B cell (primary cell): ENCODE results near the gene ZNF687. TPM values are rescaled to one million over a fixed set of nuclear protein-coding genes. Genes with fewer than 3 reads are reported as not detected.

Experiments used
- ATAC-seq: fragments of 200-7000 bp; cut with Tn5 transposase; one replicate; pipeline ENCODE4 v1.10.0; 2021; ENCODE audit warnings: low read depth, mild to moderate bottlenecking, moderate number of reproducible peaks, moderate library complexity
- CTCF ChIA-PET: fragments of 350-600 bp; sonication (Branson Sonifier 250); formaldehyde crosslinking; loops from one replicate; lab custom pipeline; 2021; ENCODE audit warnings: antibody characterized with exemption, inconsistent platforms; lab: Charles Lee
- POLR2A ChIA-PET: fragments of 350-600 bp; sonication (Branson Sonifier 250); formaldehyde crosslinking; loops from one replicate; lab custom pipeline; 2021; ENCODE audit warnings: antibody characterized with exemption; lab: Charles Lee
- DNase-seq: peaks from one replicate; pipeline ENCODE4 v3.0.0; 2013
- H2AFZ ChIP-seq: 2 replicates; pipeline ENCODE4 v1.6.1; 2012; ENCODE audit warnings: mild to moderate bottlenecking, low read depth, low read length; ENCODE audit not compliant: insufficient read depth, poor library complexity, severe bottlenecking
- H3K27ac ChIP-seq, 2 donors: 1 replicate in 1 of 2; 2 replicates in 1 of 2; pipeline ENCODE4 v1.5.1; 2012 to 2013; ENCODE audit warnings: low read length in 2 of 2, mild to moderate bottlenecking in 2 of 2, moderate library complexity in 1 of 2
- H3K27me3 ChIP-seq, 4 experiments: fragments of 200-600 bp in 1 of 4; sonication (generic) in 1 of 4; replicated peaks in 1 of 4; 1 replicate in 2 of 4; 2 replicates in 2 of 4; pipeline versions ENCODE4 v1.6.1 to v1.7.0; 2013 to 2016; ENCODE audit warnings: low read length in 3 of 4, mild to moderate bottlenecking in 2 of 4, mixed read lengths in 1 of 4, moderate library complexity in 1 of 4; ENCODE audit not compliant: insufficient read depth in 4 of 4, control insufficient read depth in 3 of 4; ENCODE audit errors: control extremely low read depth in 1 of 4
- H3K36me3 ChIP-seq, 2 experiments: replicated peaks in 1 of 2; 1 replicate in 1 of 2; 2 replicates in 1 of 2; pipeline versions ENCODE4 v1.6.1 to v1.7.1; 2013; ENCODE audit warnings: low read length in 1 of 2; ENCODE audit not compliant: insufficient read depth in 2 of 2, control insufficient read depth in 1 of 2; ENCODE audit errors: control extremely low read depth in 1 of 2, extremely low read depth in 1 of 2
- H3K4me1 ChIP-seq, 2 donors: fragments of 200-600 bp in 1 of 2; sonication (generic) in 1 of 2; 1 replicate in 1 of 2; 2 replicates in 1 of 2; pipeline versions ENCODE4 v1.5.1 to v1.6.1; 2013 to 2017; ENCODE audit warnings: low read length in 2 of 2; ENCODE audit not compliant: control insufficient read depth in 2 of 2, insufficient read depth in 2 of 2
- H3K4me2 ChIP-seq: replicated peaks from 2 replicates; pipeline ENCODE3; 2012; ENCODE audit warnings: mild to moderate bottlenecking, low read depth, low read length; ENCODE audit not compliant: poor library complexity, severe bottlenecking
- H3K4me3 ChIP-seq, 5 experiments: fragments of 200-600 bp in 1 of 5; sonication (generic) in 1 of 5; 1 replicate in 3 of 5; 2 replicates in 2 of 5; pipeline versions ENCODE4 v1.5.1 to v1.7.0; 2011 to 2016; ENCODE audit warnings: low read length in 4 of 5, mild to moderate bottlenecking in 4 of 5, low read depth in 2 of 5, control low read depth in 1 of 5, moderate library complexity in 1 of 5; ENCODE audit not compliant: insufficient read depth in 1 of 5; ENCODE audit errors: control extremely low read depth in 1 of 5, extremely low read depth in 1 of 5
- H3K79me2 ChIP-seq: fragments of 200-600 bp; sonication (generic); one replicate; pipeline ENCODE4 v1.6.0; 2016; ENCODE audit warnings: low read length; ENCODE audit not compliant: control insufficient read depth, insufficient read depth
- H3K9ac ChIP-seq: fragments of 200-600 bp; sonication (generic); 2 replicates; pipeline ENCODE4 v1.6.1; 2017; ENCODE audit warnings: mild to moderate bottlenecking, low read length, moderate library complexity
- H3K9me3 ChIP-seq, 3 donors: one replicate each; pipeline versions ENCODE4 v1.6.1 to v1.7.1; 2013; ENCODE audit warnings: low read length in 2 of 3; ENCODE audit not compliant: control insufficient read depth in 2 of 3, insufficient read depth in 1 of 3; ENCODE audit errors: control extremely low read depth in 1 of 3
- H4K20me1 ChIP-seq: 2 replicates; pipeline ENCODE4 v1.6.0; 2012; ENCODE audit warnings: mild to moderate bottlenecking, low read length; ENCODE audit not compliant: insufficient read depth, control insufficient read depth, poor library complexity, severe bottlenecking
- H3K27ac Mint-ChIP-seq: one replicate; pipeline ENCODE4 v1.8.0; 2021; ENCODE audit warnings: mixed read lengths
- H3K27me3 Mint-ChIP-seq: one replicate; pipeline ENCODE4 v1.8.0; 2021; ENCODE audit warnings: mixed read lengths
- H3K4me1 Mint-ChIP-seq: one replicate; pipeline ENCODE4 v1.8.0; 2021; ENCODE audit warnings: mixed read lengths
- H3K4me3 Mint-ChIP-seq: one replicate; pipeline ENCODE4 v1.8.0; 2021; ENCODE audit warnings: mixed read lengths
- H3K9me3 Mint-ChIP-seq: one replicate; pipeline ENCODE4 v1.8.0; 2022; ENCODE audit warnings: mixed read lengths; ENCODE audit not compliant: insufficient read depth
- EZH2 ChIP-seq: IDR thresholded peaks from 2 replicates; pipeline ENCODE4 v1.6.1; 2012; ENCODE audit warnings: borderline replicate concordance, low read depth, mild to moderate bottlenecking, moderate library complexity, low read length; ENCODE audit not compliant: insufficient read depth, poor library complexity, severe bottlenecking
- WGBS: methylation state at CpG from one replicate; pipeline ENCODE4 v1.1.5; 2013; ENCODE audit warnings: missing lambda C conversion rate; ENCODE audit not compliant: insufficient coverage; 5-methylcytosine and 5-hydroxymethylcytosine counted together
- intact Hi-C: fragments of 100-400 bp; cut with micrococcal nuclease; formaldehyde crosslinking; loops from one replicate; pipeline ENCODE4 v1.10.0; 2022
- polyA plus RNA-seq: library from polyadenylated mRNA; depleted of rRNA; stranded (reverse); fragments of >200 nt; gene quantifications from 2 replicates; pipeline ENCODE4 v1.2.3, GENCODE V29; 2012
- total RNA-seq, 2 donors: library from RNA; stranded (reverse); fragments of 120-200 nt in 1 of 2; gene quantifications; 1 replicate in 1 of 2; 2 replicates in 1 of 2; pipeline versions ENCODE4 v1.2.3 to v1.2.4, GENCODE V29; 2013 to 2022
- TF ChIP-seq, protein P1 (sequence below): fragments of 200-600 bp; IDR thresholded peaks from one replicate; pipeline ENCODE4 v1.8.0; 2022; ENCODE audit warnings: antibody characterized with exemption, mild to moderate bottlenecking

Gene ZNF687
- total and polyA plus RNA-seq, 2 donors (not counting 1 experiment from before 2014, with no cell fraction given) = 29.1 to 49.6 TPM

DNA sequence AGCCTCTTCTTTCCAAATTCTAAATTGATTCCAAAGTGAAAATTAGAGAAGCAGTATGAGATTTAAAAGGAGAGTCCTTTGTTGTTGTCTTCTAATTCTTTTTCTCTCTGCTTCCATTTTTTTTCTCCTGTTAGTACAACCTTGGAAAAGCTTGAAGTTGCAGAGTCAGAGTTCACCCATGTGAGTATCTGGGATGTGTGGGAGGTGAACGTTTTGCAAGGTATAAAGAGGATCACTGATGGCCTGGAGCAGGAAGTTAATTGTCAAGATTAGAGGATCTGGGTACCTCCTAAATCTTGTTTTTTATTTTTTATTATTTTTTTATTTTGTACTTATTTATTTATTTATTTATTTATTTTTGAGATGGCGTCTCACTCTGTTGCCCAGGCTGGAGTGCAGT lies 35.3 kb upstream of the ZNF687 start:
- Histone ChIP-seq H3K9me3 (no peaks in the 10 kb centered on the region), H3K9ac (no peak overlapping the region), H3K4me2 (no peak overlapping the region), H3K79me2 (no peaks in the 10 kb centered on the region), H2AFZ (no peak overlapping the region), H3K4me1 (no peaks in the 10 kb centered on the region), H4K20me1 (no peaks in the 10 kb centered on the region), H3K27ac (no peak overlapping the region), H3K27me3 (no peaks in the 10 kb centered on the region), H3K4me3 (no peak overlapping the region), H3K36me3 (peaks cover 15 to 65% of the 10 kb centered on the region in 2 experiments)
- ChIA-PET CTCF (interaction anchor here (1.1 kb wide), 1 partner anchor 266 kb away, joined by 3 read pairs; no protein-coding TSS in a partner anchor), POLR2A (interaction anchor here (0.6 kb wide), 1 partner anchor 209 kb away, joined by 10 read pairs; no protein-coding TSS in a partner anchor)
- no peak for DNase-seq
- no peak overlapping the region for H3K4me3 Mint-ChIP-seq
- H3K9me3 Mint-ChIP-seq = no peaks in the 10 kb centered on the region
- WGBS = 100% methylated on average over 1 of the region's 2 CpGs
- intact Hi-C loops = no loop called here
- ATAC-seq = no peak
- H3K4me1 Mint-ChIP-seq = peaks cover 2% of the 10 kb centered on the region
- TF ChIP-seq EZH2 = no peak
- TF ChIP-seq, protein P1, sequence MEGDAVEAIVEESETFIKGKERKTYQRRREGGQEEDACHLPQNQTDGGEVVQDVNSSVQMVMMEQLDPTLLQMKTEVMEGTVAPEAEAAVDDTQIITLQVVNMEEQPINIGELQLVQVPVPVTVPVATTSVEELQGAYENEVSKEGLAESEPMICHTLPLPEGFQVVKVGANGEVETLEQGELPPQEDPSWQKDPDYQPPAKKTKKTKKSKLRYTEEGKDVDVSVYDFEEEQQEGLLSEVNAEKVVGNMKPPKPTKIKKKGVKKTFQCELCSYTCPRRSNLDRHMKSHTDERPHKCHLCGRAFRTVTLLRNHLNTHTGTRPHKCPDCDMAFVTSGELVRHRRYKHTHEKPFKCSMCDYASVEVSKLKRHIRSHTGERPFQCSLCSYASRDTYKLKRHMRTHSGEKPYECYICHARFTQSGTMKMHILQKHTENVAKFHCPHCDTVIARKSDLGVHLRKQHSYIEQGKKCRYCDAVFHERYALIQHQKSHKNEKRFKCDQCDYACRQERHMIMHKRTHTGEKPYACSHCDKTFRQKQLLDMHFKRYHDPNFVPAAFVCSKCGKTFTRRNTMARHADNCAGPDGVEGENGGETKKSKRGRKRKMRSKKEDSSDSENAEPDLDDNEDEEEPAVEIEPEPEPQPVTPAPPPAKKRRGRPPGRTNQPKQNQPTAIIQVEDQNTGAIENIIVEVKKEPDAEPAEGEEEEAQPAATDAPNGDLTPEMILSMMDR = no peak
- no peak overlapping the region for H3K27ac Mint-ChIP-seq
- no peaks in the 10 kb centered on the region for H3K27me3 Mint-ChIP-seq

DNA sequence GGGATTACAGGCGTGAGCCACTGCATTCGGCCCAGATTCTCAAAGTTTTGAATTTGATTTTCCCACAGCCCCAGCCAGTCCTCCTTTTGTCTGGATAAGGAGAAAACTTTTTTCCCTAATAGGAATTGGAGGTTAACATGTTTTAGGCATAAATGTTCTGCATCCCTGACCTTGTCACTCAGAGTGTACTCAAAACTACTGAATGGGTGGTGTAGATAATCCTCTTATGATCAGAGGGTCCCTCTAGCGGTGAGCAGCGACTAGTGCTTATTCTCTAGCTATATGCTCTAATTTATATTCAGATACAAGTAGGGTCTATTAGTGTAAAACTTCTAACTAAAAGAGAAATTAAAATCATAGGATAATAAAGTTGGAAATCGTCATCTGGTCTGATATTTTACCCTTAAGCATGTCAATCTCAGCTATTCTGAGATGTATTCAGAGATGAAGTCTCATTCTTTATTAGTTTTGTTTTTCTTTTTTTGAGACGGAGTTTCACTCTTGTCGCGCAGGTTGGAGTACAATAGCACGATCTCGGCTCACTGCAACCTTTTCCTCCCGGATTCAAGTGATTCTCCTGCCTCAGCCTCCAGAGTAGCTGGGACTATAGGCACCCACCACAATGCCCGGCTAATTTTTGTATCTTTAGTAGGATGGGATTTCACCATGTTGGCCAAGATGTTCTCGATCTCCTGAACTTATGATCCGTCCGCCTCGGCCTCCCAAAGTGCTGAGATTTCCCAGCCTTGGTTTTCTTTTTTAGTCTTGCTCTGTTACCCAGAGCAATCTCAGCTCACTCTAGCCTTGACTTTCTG lies 30.2 kb upstream of the ZNF687 start:
- Mint-ChIP-seq H3K4me3 (no peak overlapping the region), H3K27ac (peak overlapping the region; percentile 68), H3K9me3 (no peaks in the 10 kb centered on the region), H3K27me3 (no peaks in the 10 kb centered on the region), H3K4me1 (peaks cover 19% of the 10 kb centered on the region)
- intact Hi-C loops = loop anchor here (1.0 to 5.0 kb wide), 2 partner anchors 153 to 180 kb away; partner anchors contain the start of gene GABPB2
- H3K79me2 ChIP-seq = peaks cover 29% of the 10 kb centered on the region
- H2AFZ ChIP-seq = no peak overlapping the region
- H3K9me3 ChIP-seq = no peaks in the 10 kb centered on the region
- no peak overlapping the region for H3K4me2 ChIP-seq
- TF ChIP-seq, protein P1 = peak; percentile 90
- TF ChIP-seq EZH2 = no peak
- ChIA-PET CTCF (interaction anchor here (0.6 to 2.3 kb wide), 38 partner anchors 10 to 1316 kb away, joined by 3 to 21 read pairs (median 4); partner anchors contain the start of genes CDC42SE1, GABPB2, LYSMD1 and MLLT11), POLR2A (interaction anchor here (0.6 to 1.7 kb wide), 3 partner anchors 30 to 192 kb away, joined by 4 to 6 read pairs (median 5); partner anchors contain the start of genes CDC42SE1 and ZNF687)
- no peak overlapping the region for H3K27ac ChIP-seq
- H4K20me1 ChIP-seq = no peaks in the 10 kb centered on the region
- ATAC-seq (peak; percentile 63), DNase-seq (peak; percentile 81)
- peaks cover 9 to 12% of the 10 kb centered on the region in 2 donors for H3K4me1 ChIP-seq
- peaks cover 6 to 25% of the 10 kb centered on the region in 2 experiments for H3K36me3 ChIP-seq
- no peak overlapping the region for H3K9ac ChIP-seq
- H3K4me3 ChIP-seq = no peak overlapping the region
- no peaks in the 10 kb centered on the region for H3K27me3 ChIP-seq
- WGBS = 95% methylated on average over 5 of the region's 16 CpGs
